Mesendoderm (in vitro differentiated cells): ENCODE results near the gene CXXC4.

Experiments
- DNase-seq: peaks from one replicate; pipeline ENCODE4 v3.0.0; 2013
- H2AK5ac ChIP-seq: 2 replicates; pipeline ENCODE4 v1.6.1; 2013; ENCODE audit warnings: low read length, inconsistent platforms
- H2BK120ac ChIP-seq: 2 replicates; pipeline ENCODE4 v1.6.1; 2013; ENCODE audit warnings: low read depth, mild to moderate bottlenecking, low read length, moderate library complexity, mixed read lengths
- H2BK15ac ChIP-seq: replicated peaks from 2 replicates; pipeline ENCODE4 v1.6.1; 2013; ENCODE audit warnings: low read depth, mild to moderate bottlenecking, moderate library complexity
- H2BK5ac ChIP-seq: 2 replicates; pipeline ENCODE4 v1.6.1; 2013; ENCODE audit warnings: low read length, inconsistent platforms
- H3K18ac ChIP-seq: 2 replicates; pipeline ENCODE4 v1.6.1; 2013; ENCODE audit warnings: mild to moderate bottlenecking, low read length, mixed read lengths
- H3K23ac ChIP-seq: one replicate; pipeline ENCODE4 v1.6.1; 2013; ENCODE audit warnings: low read length
- H3K27ac ChIP-seq: 2 replicates; pipeline ENCODE4 v1.5.1; 2013; ENCODE audit warnings: low read depth, mild to moderate bottlenecking, inconsistent platforms, low read length, moderate library complexity
- H3K27me3 ChIP-seq: 2 replicates; pipeline ENCODE4 v1.6.1; 2013; ENCODE audit warnings: low read length, control low read depth, mild to moderate bottlenecking, inconsistent platforms; ENCODE audit not compliant: insufficient read depth, poor library complexity
- H3K36me3 ChIP-seq: 2 replicates; pipeline ENCODE4 v1.6.1; 2013; ENCODE audit warnings: low read length, inconsistent platforms; ENCODE audit not compliant: control insufficient read depth, insufficient read depth
- H3K4ac ChIP-seq: one replicate; pipeline ENCODE4 v1.6.1; 2013; ENCODE audit warnings: low read depth, mild to moderate bottlenecking, low read length, moderate library complexity
- H3K4me1 ChIP-seq: 2 replicates; pipeline ENCODE4 v1.6.1; 2013; ENCODE audit warnings: low read depth, low read length, inconsistent platforms; ENCODE audit not compliant: control insufficient read depth
- H3K4me2 ChIP-seq: 2 replicates; pipeline ENCODE4 v1.6.1; 2013; ENCODE audit warnings: low read length
- H3K4me3 ChIP-seq: 2 replicates; pipeline ENCODE4 v1.5.1; 2013; ENCODE audit warnings: mild to moderate bottlenecking, low read length
- H3K56ac ChIP-seq: one replicate; pipeline ENCODE4 v1.6.1; 2013; ENCODE audit warnings: low read length
- H3K79me1 ChIP-seq: 2 replicates; pipeline ENCODE4 v1.6.1; 2013; ENCODE audit warnings: low read length, inconsistent platforms
- H3K79me2 ChIP-seq: 2 replicates; pipeline ENCODE4 v1.6.1; 2013; ENCODE audit warnings: mild to moderate bottlenecking, low read length; ENCODE audit not compliant: control insufficient read depth, insufficient read depth
- H3K9ac ChIP-seq: 2 replicates; pipeline ENCODE4 v1.6.1; 2013; ENCODE audit warnings: low read length, inconsistent platforms
- H4K5ac ChIP-seq: one replicate; pipeline ENCODE4 v1.6.1; 2013; ENCODE audit warnings: low read length
- H4K8ac ChIP-seq: one replicate; pipeline ENCODE4 v1.6.1; 2013; ENCODE audit warnings: low read depth, mild to moderate bottlenecking, control low read depth, low read length, moderate library complexity
- WGBS: extraction: QIAGEN DNeasy Blood & Tissue Kit; methylation state at CpG from one replicate; pipeline ENCODE4 v1.1.7; 2013; ENCODE audit warnings: low lambda C conversion rate, missing lambda C conversion rate; ENCODE audit not compliant: insufficient coverage; ENCODE audit errors: extremely low coverage; 5-methylcytosine and 5-hydroxymethylcytosine counted together

Gene CXXC4

GRCh38 chr4:104425948-104426347 lies 68.7 kb downstream of the CXXC4 start:
- H3K23ac ChIP-seq, result no peak overlapping the region
- H4K8ac ChIP-seq, result no peak overlapping the region
- no peaks in the 10 kb centered on the region for H3K36me3 ChIP-seq
- H2AK5ac ChIP-seq, result no peak overlapping the region
- no peak overlapping the region for H3K4me2 ChIP-seq
- no peak overlapping the region for H2BK120ac ChIP-seq
- H3K4me3 ChIP-seq, result no peak overlapping the region
- H2BK15ac ChIP-seq, result no peak overlapping the region
- no peak overlapping the region for H3K18ac ChIP-seq
- no CpG with 5 or more reads among the region's 2 CpGs for WGBS
- H2BK5ac ChIP-seq, result no peak overlapping the region
- H3K4me1 ChIP-seq, result no peaks in the 10 kb centered on the region
- no peaks in the 10 kb centered on the region for H3K79me2 ChIP-seq
- H3K27me3 ChIP-seq, result no peaks in the 10 kb centered on the region
- H3K9ac ChIP-seq, result no peak overlapping the region
- no peak overlapping the region for H3K27ac ChIP-seq
- DNase-seq, result no peak
- H3K56ac ChIP-seq, result no peak overlapping the region
- H3K4ac ChIP-seq, result no peak overlapping the region
- no peak overlapping the region for H4K5ac ChIP-seq
- no peaks in the 10 kb centered on the region for H3K79me1 ChIP-seq

- H4K5ac ChIP-seq, result no peak overlapping the region
- H3K79me1 ChIP-seq, result no peaks in the 10 kb centered on the region
- no peak overlapping the region for H3K4me3 ChIP-seq
- H3K23ac ChIP-seq, result no peak overlapping the region
- H3K4ac ChIP-seq, result no peak overlapping the region
- no peak overlapping the region for H2BK120ac ChIP-seq
- no peak overlapping the region for H2BK5ac ChIP-seq
- H2AK5ac ChIP-seq, result no peak overlapping the region
- no peaks in the 10 kb centered on the region for H3K36me3 ChIP-seq
- H3K27ac ChIP-seq, result no peak overlapping the region
- H3K79me2 ChIP-seq, result no peaks in the 10 kb centered on the region
- H3K4me1 ChIP-seq, result no peaks in the 10 kb centered on the region
- H2BK15ac ChIP-seq, result no peak overlapping the region
- no peak overlapping the region for H3K9ac ChIP-seq
- H3K18ac ChIP-seq, result no peak overlapping the region
- no peak overlapping the region for H3K56ac ChIP-seq
- H3K27me3 ChIP-seq, result no peaks in the 10 kb centered on the region
- H4K8ac ChIP-seq, result no peak overlapping the region
- DNase-seq, result no peak
- H3K4me2 ChIP-seq, result no peak overlapping the region
- WGBS, result no CpG with 5 or more reads among the region's 8 CpGs
These were observed 69.7 kb downstream of the CXXC4 start for GRCh38 chr4:104424989-104425388.

- H3K79me2 ChIP-seq, result no peaks in the 10 kb centered on the region
- H3K4me3 ChIP-seq, result no peak overlapping the region
- no peaks in the 10 kb centered on the region for H3K4me1 ChIP-seq
- H3K79me1 ChIP-seq, result no peaks in the 10 kb centered on the region
- H3K18ac ChIP-seq, result no peak overlapping the region
- H3K23ac ChIP-seq, result no peak overlapping the region
- no peak overlapping the region for H3K56ac ChIP-seq
- no peak overlapping the region for H2AK5ac ChIP-seq
- H2BK5ac ChIP-seq, result no peak overlapping the region
- WGBS, result no CpG with 5 or more reads among the region's 7 CpGs
- H3K36me3 ChIP-seq, result no peaks in the 10 kb centered on the region
- no peak overlapping the region for H4K8ac ChIP-seq
- H3K9ac ChIP-seq, result no peak overlapping the region
- H3K4ac ChIP-seq, result no peak overlapping the region
- no peak overlapping the region for H2BK15ac ChIP-seq
- H3K27me3 ChIP-seq, result no peaks in the 10 kb centered on the region
- H2BK120ac ChIP-seq, result no peak overlapping the region
- no peak overlapping the region for H3K27ac ChIP-seq
- H4K5ac ChIP-seq, result no peak overlapping the region
- no peak overlapping the region for H3K4me2 ChIP-seq
- no peak for DNase-seq
These were observed 70.2 kb downstream of the CXXC4 start for GRCh38 chr4:104424475-104424941.

DNA sequence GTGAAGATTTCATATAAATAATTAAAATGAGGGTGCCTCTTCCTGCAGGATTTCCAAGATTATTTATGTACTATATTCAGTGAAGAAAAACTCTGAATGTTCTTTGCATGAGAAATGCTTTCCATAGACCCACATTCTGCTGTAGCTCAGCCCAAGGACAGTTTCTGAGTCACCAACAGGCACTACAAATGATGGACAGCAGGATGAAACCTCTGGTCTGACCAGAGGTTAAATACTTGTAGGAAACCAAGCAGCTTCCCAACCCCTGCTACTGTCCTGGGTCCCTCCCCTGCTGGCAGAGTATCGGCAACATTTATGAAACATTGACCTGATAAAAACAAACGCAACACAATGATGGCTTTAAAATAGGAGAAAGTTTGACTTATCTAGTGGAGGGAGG lies 73.1 kb downstream of the CXXC4 start:
- peak; percentile 18 for DNase-seq
- Histone ChIP-seq H3K18ac (no peak overlapping the region), H3K4me1 (no peaks in the 10 kb centered on the region), H3K79me1 (no peaks in the 10 kb centered on the region), H3K27me3 (no peaks in the 10 kb centered on the region), H3K36me3 (no peaks in the 10 kb centered on the region), H3K4me3 (no peak overlapping the region), H3K9ac (no peak overlapping the region), H3K79me2 (no peaks in the 10 kb centered on the region), H3K4ac (no peak overlapping the region), H3K27ac (no peak overlapping the region), H2BK120ac (no peak overlapping the region), H2AK5ac (no peak overlapping the region), H4K8ac (no peak overlapping the region), H4K5ac (no peak overlapping the region), H3K56ac (no peak overlapping the region), H2BK15ac (no peak overlapping the region), H3K4me2 (no peak overlapping the region), H3K23ac (no peak overlapping the region), H2BK5ac (no peak overlapping the region)
- WGBS, result no CpG with 5 or more reads among the region's 2 CpGs

DNA sequence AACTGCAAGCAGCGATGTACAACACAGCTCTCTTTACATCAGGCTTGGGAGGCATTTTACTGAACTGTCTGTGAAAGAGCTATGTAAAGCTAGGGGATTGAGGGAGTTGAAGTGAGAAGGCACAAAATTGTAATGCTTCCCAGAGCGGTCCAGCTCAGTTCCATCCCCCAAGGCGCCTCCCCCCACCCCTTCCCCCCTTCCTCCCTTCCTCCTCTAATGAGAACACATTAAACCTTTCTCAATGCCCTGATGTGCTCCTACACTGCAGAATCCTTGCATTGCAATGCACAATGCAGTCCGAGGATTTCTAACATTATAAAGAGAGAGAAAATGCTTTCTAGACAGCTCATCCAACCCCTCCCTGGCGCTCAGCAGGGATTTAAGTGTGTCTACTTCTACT lies 73.9 kb downstream of the CXXC4 start:
- Histone ChIP-seq H2BK5ac (no peak overlapping the region), H2BK120ac (no peak overlapping the region), H3K27me3 (no peaks in the 10 kb centered on the region), H3K27ac (no peak overlapping the region), H3K4me2 (no peak overlapping the region), H4K8ac (no peak overlapping the region), H3K4ac (no peak overlapping the region), H2AK5ac (no peak overlapping the region), H3K18ac (peak overlapping the region; percentile 39), H3K4me3 (no peak overlapping the region), H3K4me1 (no peaks in the 10 kb centered on the region), H3K36me3 (no peaks in the 10 kb centered on the region), H3K56ac (no peak overlapping the region), H3K79me2 (no peaks in the 10 kb centered on the region), H3K79me1 (no peaks in the 10 kb centered on the region), H3K9ac (no peak overlapping the region), H2BK15ac (no peak overlapping the region), H3K23ac (no peak overlapping the region), H4K5ac (no peak overlapping the region)
- no CpG with 5 or more reads among the region's 5 CpGs for WGBS
- DNase-seq, result peak; percentile 29
